ENCODE results near the gene GAS7.

The GAS7 gene

GRCh38 chr17:9913476-9913875, 284.9 kb downstream of the GAS7 start:
- Mint-ChIP-seq H3K27ac (no peak overlapping the region), H3K9me3 (no peaks in the 10 kb centered on the region), H3K27me3 (no peaks in the 10 kb centered on the region), H3K36me3 (no peaks in the 10 kb centered on the region), H3K4me1 (no peaks in the 10 kb centered on the region), H3K4me3 (no peak overlapping the region)
- ATAC-seq = no peak

GRCh38 chr17:9912121-9913099, 286.0 kb downstream of the GAS7 start:
- Mint-ChIP-seq H3K4me3 (no peak overlapping the region), H3K9me3 (no peaks in the 10 kb centered on the region), H3K27me3 (no peaks in the 10 kb centered on the region), H3K4me1 (no peaks in the 10 kb centered on the region), H3K36me3 (no peaks in the 10 kb centered on the region), H3K27ac (no peak overlapping the region)
- no peak for ATAC-seq

- no peak overlapping the region for H3K4me3 Mint-ChIP-seq
- no peak overlapping the region for H3K27ac Mint-ChIP-seq
- H3K36me3 Mint-ChIP-seq = no peaks in the 10 kb centered on the region
- no peaks in the 10 kb centered on the region for H3K27me3 Mint-ChIP-seq
- H3K4me1 Mint-ChIP-seq = no peaks in the 10 kb centered on the region
- no peaks in the 10 kb centered on the region for H3K9me3 Mint-ChIP-seq
- ATAC-seq = no peak
Observed at GRCh38 chr17:9911089-9911488, 287.3 kb downstream of the GAS7 start.

GRCh38 chr17:9908649-9909042, 289.8 kb downstream of the GAS7 start:
- Mint-ChIP-seq H3K4me3 (no peak overlapping the region), H3K36me3 (no peaks in the 10 kb centered on the region), H3K9me3 (no peaks in the 10 kb centered on the region), H3K4me1 (no peaks in the 10 kb centered on the region), H3K27ac (no peak overlapping the region), H3K27me3 (no peaks in the 10 kb centered on the region)
- ATAC-seq = no peak

- Mint-ChIP-seq H3K27ac (no peak overlapping the region), H3K4me3 (no peak overlapping the region), H3K36me3 (no peaks in the 10 kb centered on the region), H3K4me1 (no peaks in the 10 kb centered on the region), H3K9me3 (no peaks in the 10 kb centered on the region), H3K27me3 (no peaks in the 10 kb centered on the region)
- ATAC-seq = no peak
Observed at GRCh38 chr17:9907883-9908648, 290.3 kb downstream of the GAS7 start.

- Mint-ChIP-seq H3K27ac (no peak overlapping the region), H3K4me3 (no peak overlapping the region), H3K4me1 (no peaks in the 10 kb centered on the region), H3K27me3 (no peaks in the 10 kb centered on the region), H3K36me3 (no peaks in the 10 kb centered on the region), H3K9me3 (no peaks in the 10 kb centered on the region)
- no peak for ATAC-seq
Observed at GRCh38 chr17:9907131-9907530, 291.3 kb downstream of the GAS7 start.

GRCh38 chr17:9906616-9907015, 291.8 kb downstream of the GAS7 start:
- no peaks in the 10 kb centered on the region for H3K9me3 Mint-ChIP-seq

GRCh38 chr17:9905902-9906301, 292.5 kb downstream of the GAS7 start:
- no peak overlapping the region for H3K27ac Mint-ChIP-seq

More at GRCh38 chr17:9906616-9907015, 291.8 kb downstream of the GAS7 start:
- ATAC-seq = no peak
- H3K36me3 Mint-ChIP-seq = no peaks in the 10 kb centered on the region
- no peaks in the 10 kb centered on the region for H3K27me3 Mint-ChIP-seq
- H3K4me1 Mint-ChIP-seq = no peaks in the 10 kb centered on the region
- no peak overlapping the region for H3K27ac Mint-ChIP-seq
- H3K4me3 Mint-ChIP-seq = no peak overlapping the region

GRCh38 chr17:9905078-9905415, 293.4 kb downstream of the GAS7 start, which contains the start of gene RCVRN:
Gene RCVRN, minus strand, starts transcription at chr17:9905271. Its CDS starts 91 bp downstream, at chr17:9905180.
- peaks cover 15% of the 10 kb centered on the region for H3K27me3 Mint-ChIP-seq
- no peaks in the 10 kb centered on the region for H3K4me1 Mint-ChIP-seq
- ATAC-seq = no peak
- H3K9me3 Mint-ChIP-seq = no peaks in the 10 kb centered on the region
- no peak within 1 kb of the TSS for H3K4me3 Mint-ChIP-seq
- no peaks in the 10 kb centered on the region for H3K36me3 Mint-ChIP-seq
- no peak within 1 kb of the TSS for H3K27ac Mint-ChIP-seq

More at GRCh38 chr17:9905902-9906301, 292.5 kb downstream of the GAS7 start:
- ATAC-seq = no peak
- H3K36me3 Mint-ChIP-seq = no peaks in the 10 kb centered on the region
- H3K4me1 Mint-ChIP-seq = no peaks in the 10 kb centered on the region
- no peaks in the 10 kb centered on the region for H3K9me3 Mint-ChIP-seq
- H3K4me3 Mint-ChIP-seq = no peak overlapping the region
- H3K27me3 Mint-ChIP-seq = peaks cover 6% of the 10 kb centered on the region

- no peak overlapping the region for H3K4me3 Mint-ChIP-seq
- no peaks in the 10 kb centered on the region for H3K9me3 Mint-ChIP-seq
- ATAC-seq = no peak
- H3K4me1 Mint-ChIP-seq = no peaks in the 10 kb centered on the region
- no peak overlapping the region for H3K27ac Mint-ChIP-seq
- peaks cover 16% of the 10 kb centered on the region for H3K27me3 Mint-ChIP-seq
- no peaks in the 10 kb centered on the region for H3K36me3 Mint-ChIP-seq
Observed at GRCh38 chr17:9904277-9905077, 293.9 kb downstream of the GAS7 start.

GRCh38 chr17:9902120-9902519, 296.3 kb downstream of the GAS7 start:
- no peak overlapping the region for H3K4me3 Mint-ChIP-seq
- H3K4me1 Mint-ChIP-seq = no peaks in the 10 kb centered on the region
- no peaks in the 10 kb centered on the region for H3K9me3 Mint-ChIP-seq
- H3K27me3 Mint-ChIP-seq = peaks cover 19% of the 10 kb centered on the region
- H3K27ac Mint-ChIP-seq = no peak overlapping the region
- H3K36me3 Mint-ChIP-seq = no peaks in the 10 kb centered on the region
- no peak for ATAC-seq

GRCh38 chr17:9900784-9901183, 297.6 kb downstream of the GAS7 start:
- H3K27ac Mint-ChIP-seq = no peak overlapping the region
- H3K36me3 Mint-ChIP-seq = no peaks in the 10 kb centered on the region
- no peaks in the 10 kb centered on the region for H3K9me3 Mint-ChIP-seq
- H3K4me3 Mint-ChIP-seq = no peak overlapping the region
- H3K27me3 Mint-ChIP-seq = peaks cover 21% of the 10 kb centered on the region
- H3K4me1 Mint-ChIP-seq = no peaks in the 10 kb centered on the region
- ATAC-seq = no peak

GRCh38 chr17:9900044-9900594, 298.3 kb downstream of the GAS7 start:
- H3K4me3 Mint-ChIP-seq = no peak overlapping the region
- no peaks in the 10 kb centered on the region for H3K9me3 Mint-ChIP-seq
- H3K4me1 Mint-ChIP-seq = no peaks in the 10 kb centered on the region
- H3K27ac Mint-ChIP-seq = no peak overlapping the region
- no peaks in the 10 kb centered on the region for H3K36me3 Mint-ChIP-seq
- no peak for ATAC-seq
- H3K27me3 Mint-ChIP-seq = peaks cover 21% of the 10 kb centered on the region

GRCh38 chr17:9899280-9900043, 298.9 kb downstream of the GAS7 start:
- ATAC-seq = no peak
- Mint-ChIP-seq H3K27me3 (peaks cover 21% of the 10 kb centered on the region), H3K9me3 (no peaks in the 10 kb centered on the region), H3K27ac (no peak overlapping the region), H3K4me1 (no peaks in the 10 kb centered on the region), H3K36me3 (no peaks in the 10 kb centered on the region), H3K4me3 (no peak overlapping the region)

Measured in stimulated activated memory B cell treated with anti-CD40 and anti-IgM and Interleukin-4, amounts not matched to agents 10 μg/mL and 1 μg/mL and 100 μg/mL, for 72 hours (primary cell).